Prostate gland (tissue), 2 donors: ENCODE measurements around the gene WDR38. TPM values are rescaled to one million over a fixed set of nuclear protein-coding genes. Genes with fewer than 3 reads are reported as not detected.
A peak's percentile ranks its signal among the peaks of the same experiment; 100 is the strongest.

Experiments
- DNase-seq: peaks from one replicate; pipeline ENCODE4 v3.0.0-alpha.2; 2019; ENCODE audit warnings: low spot score
- H3K27ac ChIP-seq, 2 donors: fragments of 200-600 bp; sonication (generic); 2 replicates each; pipeline ENCODE4 v1.5.1; 2017 to 2019
- H3K27me3 ChIP-seq: fragments of 200-600 bp; sonication (generic); replicated peaks from 2 replicates; pipeline ENCODE4 v1.5.1; 2019; ENCODE audit not compliant: insufficient read depth
- H3K36me3 ChIP-seq, 2 donors: fragments of 200-600 bp; sonication (generic); 1 replicate in 1 of 2; 2 replicates in 1 of 2; pipeline versions ENCODE4 v1.5.1 to v1.8.1; 2017 to 2019
- H3K4me1 ChIP-seq: fragments of 200-600 bp; sonication (generic); replicated peaks from 2 replicates; pipeline ENCODE4 v1.5.1; 2019
- H3K4me3 ChIP-seq, 2 donors: fragments of 200-600 bp; sonication (generic); 2 replicates each; pipeline ENCODE4 v1.5.1; 2017 to 2019
- H3K9me3 ChIP-seq: fragments of 200-600 bp; sonication (generic); 2 replicates; pipeline ENCODE4 v1.5.1; 2017
- CTCF ChIP-seq, 4 experiments: fragments of 200-600 bp in 2 of 4; fragments of 450-650 bp in 2 of 4; sonication (generic) in 2 of 4; IDR thresholded peaks; 1 replicate in 3 of 4; 2 replicates in 1 of 4; pipeline ENCODE4 v1.5.1; 2016 to 2019; ENCODE audit warnings: antibody characterized with exemption in 4 of 4, mild to moderate bottlenecking in 2 of 4, moderate library complexity in 2 of 4
- POLR2A ChIP-seq: fragments of 450-650 bp; IDR thresholded peaks from one replicate; pipeline ENCODE4 v1.6.1; 2016; ENCODE audit warnings: antibody characterized with exemption, mild to moderate bottlenecking
- POLR2AphosphoS5 ChIP-seq: sonication (generic); formaldehyde crosslinking; IDR thresholded peaks from one replicate; pipeline ENCODE4 v1.6.1; 2017; ENCODE audit warnings: antibody characterized with exemption
- WGBS: methylation state at CpG from one replicate; pipeline ENCODE4 v1.1.5; 2018; 5-methylcytosine and 5-hydroxymethylcytosine counted together
- intact Hi-C: fragments of 100-400 bp; cut with DNase I; formaldehyde crosslinking; loops from one replicate; pipeline ENCODE4 v1.14.2; 2022
- total RNA-seq, 2 donors: library from RNA; depleted of rRNA; stranded (reverse); fragments of >200 nt; gene quantifications; one replicate each; pipeline ENCODE4 v1.1.0, GENCODE V29; 2016

WDR38 gene
- total RNA-seq, 2 donors from 2014 or later, result not detected

GRCh38 chr9:124839612-124840299, 13.5 kb upstream of the WDR38 start:
- TF ChIP-seq CTCF (IDR thresholded peaks at IDR 0.05) (peak in 1 of 4 experiments; percentile 51), POLR2A (no peak)
- Histone ChIP-seq H3K36me3 (no peaks in the 10 kb centered on the region), H3K4me1 (no peaks in the 10 kb centered on the region), H3K27me3 (no peaks in the 10 kb centered on the region), H3K9me3 (no peaks in the 10 kb centered on the region), H3K27ac (no peak overlapping the region), H3K4me3 (no peak overlapping the region)
- DNase-seq, result no peak
- intact Hi-C loops, result no loop called here
- 75% methylated on average over 9 of the region's 12 CpGs for WGBS

- H3K4me3 ChIP-seq, result no peak overlapping the region
- 71% methylated on average over 14 of the region's 18 CpGs for WGBS
- intact Hi-C loops, result no loop called here
- H3K27me3 ChIP-seq, result no peaks in the 10 kb centered on the region
- no peaks in the 10 kb centered on the region for H3K36me3 ChIP-seq
- no peaks in the 10 kb centered on the region for H3K9me3 ChIP-seq
- TF ChIP-seq CTCF (IDR thresholded peaks at IDR 0.05) (peak in 1 of 4 experiments; percentile 17), POLR2A (no peak), POLR2AphosphoS5 (no peak)
- H3K27ac ChIP-seq, result no peak overlapping the region
- no peak for DNase-seq
- no peaks in the 10 kb centered on the region for H3K4me1 ChIP-seq
Observed at GRCh38 chr9:124840300-124840833, 12.9 kb upstream of the WDR38 start.

- WGBS, result 66% methylated on average over 14 of the region's 14 CpGs
- TF ChIP-seq POLR2AphosphoS5 (no peak), CTCF (IDR thresholded peaks at IDR 0.05) (no peak), POLR2A (no peak)
Observed at GRCh38 chr9:124841075-124841821, 12.0 kb upstream of the WDR38 start.

GRCh38 chr9:124843456-124844034, 9.7 kb upstream of the WDR38 start:
- H3K27ac ChIP-seq, result no peak overlapping the region
- intact Hi-C loops, result no loop called here
- TF ChIP-seq POLR2AphosphoS5, result no peak
- TF ChIP-seq POLR2A, result no peak
- TF ChIP-seq CTCF (IDR thresholded peaks at IDR 0.05), result no peak
- no peaks in the 10 kb centered on the region for H3K9me3 ChIP-seq
- DNase-seq, result no peak
- H3K36me3 ChIP-seq, result no peaks in the 10 kb centered on the region
- H3K4me1 ChIP-seq, result no peaks in the 10 kb centered on the region
- no peaks in the 10 kb centered on the region for H3K27me3 ChIP-seq
- no peak overlapping the region for H3K4me3 ChIP-seq
- WGBS, result 79% methylated on average over 11 of the region's 11 CpGs

More at GRCh38 chr9:124841075-124841821, 12.0 kb upstream of the WDR38 start:
- H3K27ac ChIP-seq, result no peak overlapping the region
- H3K27me3 ChIP-seq, result no peaks in the 10 kb centered on the region
- no peak for DNase-seq
- H3K4me3 ChIP-seq, result no peak overlapping the region
- intact Hi-C loops, result no loop called here
- H3K36me3 ChIP-seq, result no peaks in the 10 kb centered on the region
- H3K4me1 ChIP-seq, result no peaks in the 10 kb centered on the region
- H3K9me3 ChIP-seq, result no peaks in the 10 kb centered on the region
